GM19099 (cell line): ENCODE data around the gene C1orf210.

Source experiments
- POLR2A ChIP-seq: IDR thresholded peaks from 3 replicates; pipeline ENCODE4 v1.6.1; 2011; ENCODE audit warnings: low read depth; ENCODE audit not compliant: insufficient read length; ENCODE audit errors: extremely low read depth

C1orf210 gene

DNA sequence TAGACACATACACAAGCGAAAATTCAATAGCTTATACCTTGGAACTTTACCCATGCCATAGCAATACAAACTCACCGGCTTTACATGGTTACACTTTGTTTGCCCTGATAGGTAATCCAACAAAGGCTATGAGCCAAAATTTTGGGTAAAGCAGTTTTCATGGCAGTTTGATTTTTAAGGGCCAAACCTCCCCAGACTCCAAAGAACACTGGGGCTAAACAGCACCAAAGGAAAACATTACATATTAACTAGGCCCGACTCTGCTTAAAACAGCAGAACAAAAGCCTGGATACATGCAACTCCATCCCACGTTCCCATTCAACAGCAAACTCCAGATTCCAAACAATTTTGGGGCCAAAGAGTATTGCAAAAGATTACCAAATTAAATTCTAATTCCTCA is 19.9 kb downstream of the C1orf210 start:
- no peak for TF ChIP-seq POLR2A

DNA sequence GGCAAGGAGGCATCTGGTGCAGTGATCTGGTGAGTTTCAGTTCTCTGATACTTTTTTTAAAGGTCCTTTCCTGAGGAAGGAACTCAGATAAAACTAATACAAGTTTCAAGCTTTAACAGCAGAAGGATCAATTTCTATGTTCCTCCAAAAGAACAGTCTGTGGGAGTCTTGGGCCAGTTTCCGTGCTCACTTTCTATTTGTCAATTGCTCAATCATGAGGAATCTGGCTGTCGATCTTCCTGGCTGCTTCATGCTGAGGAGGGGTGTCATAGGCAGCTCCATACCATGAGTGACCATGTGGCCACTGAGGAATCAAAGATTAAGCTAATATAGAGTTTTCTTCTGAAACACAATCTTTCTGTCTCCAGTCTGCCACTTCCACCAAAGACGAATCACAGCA is 27.0 kb downstream of the C1orf210 start:
- no peak for TF ChIP-seq POLR2A

DNA sequence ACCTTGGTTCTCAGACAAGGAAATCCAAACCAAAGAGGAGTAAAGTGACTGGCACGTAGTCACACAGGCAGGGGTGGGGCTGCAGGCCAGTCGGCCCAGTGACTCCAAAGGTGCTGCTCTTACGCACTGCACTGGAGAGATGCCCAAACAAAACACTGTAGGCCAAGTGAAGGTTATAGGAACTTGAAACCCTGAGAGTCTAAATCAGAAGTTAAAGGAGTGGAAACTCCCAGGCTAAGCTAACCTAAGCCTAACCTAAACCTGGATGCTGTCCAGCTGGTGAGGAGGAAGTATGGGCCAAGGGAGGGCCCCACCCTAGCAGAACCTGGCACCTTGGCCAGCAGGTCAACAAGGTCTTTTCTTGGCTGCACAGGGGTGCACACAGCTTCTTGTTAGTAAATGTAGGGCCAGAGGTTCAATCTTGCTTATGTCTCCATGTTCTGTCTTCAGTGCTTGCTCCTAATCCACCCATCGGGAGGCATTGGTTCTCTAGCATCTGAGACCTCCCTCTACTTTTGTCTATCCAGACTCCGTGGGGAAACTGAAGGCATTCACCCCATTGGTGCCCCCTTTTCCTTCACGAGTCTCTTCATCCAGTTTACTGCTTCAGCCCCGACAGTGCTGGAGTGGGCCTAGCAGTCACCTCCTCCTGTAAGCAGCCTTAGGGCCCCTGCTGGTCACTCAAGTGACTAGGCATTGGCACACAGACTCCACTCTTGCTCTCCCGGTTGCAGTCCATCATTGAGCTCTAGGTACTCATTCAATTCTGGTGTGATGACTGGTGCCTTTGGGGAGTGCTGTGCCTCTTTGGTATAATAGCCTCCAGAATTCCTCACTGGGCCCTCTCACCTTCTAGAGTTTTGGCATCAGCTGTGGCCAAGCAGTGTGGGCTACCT is 28.5 kb downstream of the C1orf210 start:
- TF ChIP-seq POLR2A = no peak

DNA sequence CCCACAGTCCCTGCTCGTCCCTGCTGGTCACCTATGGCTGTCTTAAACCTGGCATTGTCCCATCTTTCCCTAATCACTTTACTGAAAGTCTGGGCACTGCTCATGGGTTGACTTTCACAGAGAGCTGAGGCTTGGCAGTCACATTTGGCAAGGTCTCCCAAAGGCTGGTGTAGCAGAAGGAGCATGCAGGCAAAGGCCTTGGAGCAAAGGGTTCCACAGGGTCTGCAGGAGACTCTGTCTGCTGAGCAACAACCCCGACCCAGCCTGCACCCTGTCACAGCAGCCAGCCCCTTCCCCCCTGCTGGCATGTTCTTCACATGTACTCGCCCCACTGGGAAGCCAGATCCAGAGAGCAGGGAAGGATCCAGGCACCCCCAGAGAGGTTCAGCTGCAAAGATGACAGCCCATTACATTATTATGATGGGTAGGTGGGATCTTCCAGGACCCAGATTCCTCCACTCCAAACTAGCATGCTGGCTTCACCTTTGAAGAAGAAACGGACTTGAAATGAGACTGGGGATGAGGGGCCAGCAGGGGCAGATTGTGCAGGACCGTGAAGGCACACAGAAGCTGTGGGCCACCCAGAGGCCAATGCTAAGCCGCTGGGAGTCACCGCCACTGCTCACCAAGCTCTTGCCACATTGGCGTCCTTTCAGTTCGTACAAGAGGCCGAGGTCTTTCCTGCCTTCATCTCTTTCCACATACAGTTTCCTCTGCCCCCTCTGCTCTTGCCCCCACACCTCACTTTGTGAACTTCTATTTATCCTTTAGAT is 29.8 kb downstream of the C1orf210 start:
- no peak for TF ChIP-seq POLR2A

DNA sequence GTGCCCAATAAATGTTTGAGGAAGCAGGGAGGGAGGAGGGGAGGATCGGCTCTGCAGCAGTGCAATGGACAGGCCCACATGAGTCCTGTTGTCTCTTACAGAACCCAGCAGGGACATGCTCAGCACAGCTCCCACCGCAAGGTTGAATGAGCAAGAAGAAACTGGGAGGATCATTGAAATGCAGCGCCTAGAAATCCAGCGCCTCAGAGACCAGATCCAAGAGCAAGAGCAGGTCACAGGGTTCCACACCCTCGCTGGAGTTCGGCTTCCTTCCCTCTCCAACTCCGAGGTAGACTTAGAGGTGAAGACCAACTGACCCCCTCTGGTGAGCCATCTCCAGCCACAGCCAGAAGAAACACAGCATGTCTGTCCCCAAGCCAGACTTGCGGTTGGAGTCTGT is 31.5 kb downstream of the C1orf210 start:
- no peak for TF ChIP-seq POLR2A

DNA sequence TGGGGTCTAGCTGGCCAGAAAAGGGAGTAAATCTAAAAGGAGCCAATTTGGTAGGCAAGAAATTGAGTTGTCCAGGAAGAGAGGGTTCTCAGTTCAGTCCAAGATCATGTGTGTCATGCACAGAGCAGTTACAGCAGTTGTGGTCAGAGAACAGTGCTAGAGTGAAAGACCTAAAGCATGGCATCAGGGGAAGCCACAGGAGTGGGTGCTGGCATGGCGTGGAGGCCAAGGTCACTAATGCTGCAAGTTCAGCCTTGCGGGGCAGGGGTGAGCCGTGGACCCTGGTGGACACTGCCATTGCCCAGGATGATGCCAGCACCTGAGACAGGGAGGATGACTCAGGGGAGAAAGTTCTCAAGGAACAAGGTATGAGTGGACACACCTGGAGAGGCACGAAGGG is 32.2 kb downstream of the C1orf210 start:
- no peak for TF ChIP-seq POLR2A

DNA sequence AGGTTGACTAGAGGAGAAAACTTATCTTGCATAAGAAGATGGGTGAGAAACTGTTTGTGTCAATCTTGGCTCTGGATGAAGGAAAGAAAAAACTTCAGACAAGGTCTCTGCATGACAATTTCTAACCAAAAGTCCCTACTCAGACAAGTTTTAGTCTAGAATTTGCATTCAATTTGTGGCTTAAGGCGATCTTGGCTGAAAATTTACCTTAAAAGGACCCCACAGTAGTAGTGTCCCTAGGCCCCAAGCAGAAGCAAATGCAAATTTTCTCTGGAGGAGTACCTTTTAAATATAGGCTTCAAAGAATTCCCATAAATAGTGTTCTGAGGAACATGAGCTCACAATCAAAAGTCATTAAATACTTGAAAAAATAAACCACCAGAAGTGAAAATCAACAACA is 33.2 kb downstream of the C1orf210 start:
- no peak for TF ChIP-seq POLR2A

DNA sequence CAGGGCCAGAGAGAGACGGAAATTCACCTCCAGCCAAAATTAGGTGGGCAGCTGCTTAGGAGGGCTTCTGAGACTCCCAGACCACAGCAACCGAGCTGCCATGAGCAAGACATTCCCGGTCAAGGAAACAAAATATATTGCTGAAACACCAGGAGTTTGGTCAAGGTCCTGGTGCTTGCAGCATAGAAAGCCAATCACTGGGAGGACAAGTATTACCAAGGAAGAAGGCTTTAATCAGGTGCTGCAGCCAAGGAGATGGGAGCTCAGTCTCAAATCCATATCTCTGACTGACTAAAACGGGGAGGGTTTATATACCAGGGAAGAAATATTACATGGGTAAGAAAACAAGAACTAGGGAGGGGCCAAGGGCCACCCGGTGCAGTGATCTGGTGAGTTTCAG is 34.4 kb downstream of the C1orf210 start:
- no peak for TF ChIP-seq POLR2A

DNA sequence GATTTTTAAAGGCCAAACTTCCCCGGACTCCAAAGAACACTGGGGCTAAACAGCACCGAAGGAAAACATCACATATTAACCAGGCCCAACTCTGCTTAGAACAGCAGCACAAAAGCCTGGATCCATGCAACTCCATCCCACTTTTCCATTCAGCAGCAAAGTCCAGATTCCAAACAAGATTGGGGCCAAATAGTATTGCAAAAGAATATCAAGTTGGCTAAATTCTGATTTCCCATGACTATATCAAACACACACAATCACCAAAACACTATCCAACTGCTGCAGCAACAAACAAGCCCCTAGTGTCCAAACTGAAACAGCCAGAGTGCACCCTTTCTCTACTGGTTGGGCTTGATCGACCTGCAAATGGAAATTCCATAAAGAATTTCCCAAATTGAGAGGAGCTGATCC is 35.0 kb downstream of the C1orf210 start:
- no peak for TF ChIP-seq POLR2A

DNA sequence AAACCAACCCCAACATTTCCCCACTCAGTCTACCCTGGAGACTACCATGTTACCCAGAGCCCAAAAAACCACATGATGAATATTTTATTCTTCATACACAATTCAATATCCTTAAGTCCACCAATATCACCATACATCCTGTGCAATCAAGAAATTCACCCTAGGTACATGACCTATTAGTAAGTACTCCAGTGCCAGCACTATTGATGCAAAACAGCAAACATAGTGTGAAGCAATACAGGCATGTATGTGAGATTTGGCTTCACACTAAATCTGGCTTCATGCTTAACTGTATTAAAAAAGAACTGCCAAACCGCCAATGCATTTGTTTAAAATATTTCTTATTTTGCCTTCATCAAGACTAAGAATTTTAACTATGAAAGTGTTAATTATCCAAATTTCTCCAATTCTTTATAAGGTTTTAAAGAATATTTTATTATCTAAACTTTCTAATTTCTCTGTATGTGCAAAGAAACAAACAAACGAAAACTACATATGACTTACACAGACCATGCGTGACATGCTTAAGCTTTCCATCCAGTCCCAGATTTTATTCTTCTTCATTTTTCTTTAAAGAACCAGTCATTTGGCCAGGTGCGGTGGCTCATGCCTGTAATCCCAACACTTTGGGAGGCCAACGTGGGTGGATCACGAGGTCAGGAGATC is 38.0 kb downstream of the C1orf210 start:
- TF ChIP-seq POLR2A = no peak

DNA sequence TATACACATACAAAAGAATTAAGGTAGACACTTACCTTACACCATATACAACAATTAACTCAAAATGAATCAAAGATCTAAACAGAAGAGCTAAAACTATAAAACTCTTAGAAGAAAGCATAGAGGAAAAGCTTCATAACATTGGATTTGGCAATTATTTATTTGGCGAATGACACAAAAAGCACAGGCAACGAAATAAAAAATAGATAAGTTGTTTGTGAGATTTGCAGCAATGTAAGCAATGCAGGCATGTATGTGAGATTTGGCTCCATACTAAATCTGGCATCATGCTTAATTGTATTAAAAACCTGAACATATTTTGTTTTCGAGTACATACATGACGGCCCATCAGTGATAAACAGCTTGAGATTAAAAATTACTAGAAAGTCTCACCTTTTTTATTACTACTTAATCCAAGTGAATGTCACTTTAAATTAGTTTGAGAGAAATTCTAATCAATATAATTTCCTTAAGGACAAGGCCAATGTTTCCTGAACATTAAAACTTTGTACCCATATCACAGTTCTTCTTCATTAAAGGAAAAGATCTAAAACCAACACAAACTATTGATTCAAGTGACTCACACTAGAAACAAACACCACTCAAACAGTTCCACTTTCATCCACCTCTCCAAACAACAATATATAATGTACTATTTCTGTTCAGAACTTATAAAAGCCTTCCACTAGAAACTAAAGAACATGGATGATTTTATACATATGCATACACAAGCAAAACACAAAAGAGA is 38.7 kb downstream of the C1orf210 start:
- TF ChIP-seq POLR2A = no peak

DNA sequence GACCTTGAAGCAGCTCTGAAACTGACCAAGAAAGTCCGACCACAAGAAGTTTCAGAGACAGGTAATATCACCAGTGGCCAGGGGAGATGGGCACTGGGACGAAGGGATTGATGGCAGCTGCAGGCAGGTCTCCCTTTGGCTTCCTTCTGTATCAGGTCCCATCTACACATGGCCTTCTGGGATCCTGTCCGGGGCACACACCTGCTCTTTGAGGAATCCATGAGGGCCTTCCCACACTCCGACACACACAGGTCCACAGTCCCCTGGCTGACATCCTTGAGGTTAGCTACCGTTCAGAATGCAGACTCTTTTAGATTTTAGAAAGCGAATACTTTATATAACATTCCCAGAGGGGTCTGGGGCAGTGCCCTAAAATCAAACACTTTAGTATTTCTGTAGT is 42.1 kb downstream of the C1orf210 start:
- TF ChIP-seq POLR2A = no peak

DNA sequence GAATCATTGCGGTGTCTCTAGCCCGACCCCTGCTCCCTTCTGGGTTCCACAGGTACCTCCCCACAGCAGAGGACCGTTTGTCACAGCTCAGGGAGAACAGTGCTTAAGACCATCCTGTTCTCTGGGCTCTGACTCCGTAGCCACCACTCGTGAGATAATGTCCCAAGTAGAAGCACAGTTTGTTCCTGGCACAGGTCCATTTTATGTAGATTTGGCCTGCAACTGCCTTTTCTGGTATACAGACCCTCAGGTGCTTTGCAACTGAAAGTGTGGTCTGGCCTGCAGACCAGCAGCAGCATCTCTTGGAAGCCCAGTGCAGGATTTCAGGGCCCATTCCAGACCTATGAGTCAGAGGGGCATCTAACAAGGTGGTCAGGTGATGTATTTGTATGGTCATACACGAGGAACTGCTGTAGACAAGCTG is 44.0 kb downstream of the C1orf210 start:
- no peak for TF ChIP-seq POLR2A

DNA sequence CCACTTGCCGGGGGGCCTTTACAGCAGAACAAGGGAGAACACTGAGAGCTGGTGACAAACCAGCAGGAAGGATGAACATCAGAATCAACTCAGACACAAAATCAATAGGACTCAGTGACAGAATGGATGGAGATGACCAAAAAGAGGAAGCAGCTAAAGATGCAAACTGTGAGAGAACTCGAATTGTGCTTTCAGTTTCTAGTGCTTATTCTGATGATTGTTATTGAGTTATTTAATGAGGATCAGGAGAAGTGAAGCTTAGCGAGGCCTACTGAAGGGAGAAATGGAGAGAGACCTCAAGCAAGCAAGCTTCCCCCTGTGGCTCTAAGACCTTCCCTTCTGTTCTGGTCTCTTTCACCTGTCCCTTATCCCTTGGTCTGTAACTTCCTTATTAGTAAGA is 45.9 kb downstream of the C1orf210 start:
- TF ChIP-seq POLR2A = peak; percentile 30

DNA sequence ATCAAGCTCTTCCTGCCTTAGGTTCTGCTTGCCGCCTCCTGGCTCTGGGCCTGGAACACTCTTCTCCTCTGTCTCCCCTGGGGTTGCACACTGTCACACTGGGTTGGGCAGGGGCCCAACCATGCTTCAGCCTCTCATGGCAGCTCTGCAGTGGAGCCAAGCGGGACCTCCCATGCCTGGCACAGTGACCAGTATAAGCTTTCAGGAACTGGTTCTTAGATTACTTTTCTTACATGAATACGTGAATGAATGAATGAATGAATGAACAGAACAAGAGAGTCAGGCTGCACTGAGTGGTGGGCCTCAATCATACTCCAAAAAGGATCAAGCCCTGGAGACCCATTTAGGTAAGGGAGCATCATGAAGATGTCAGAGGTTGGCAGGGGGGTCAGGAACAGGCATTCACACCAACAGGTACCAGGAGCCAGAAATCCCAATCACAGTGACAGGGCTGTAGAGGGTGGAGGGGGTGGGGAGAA is 46.4 kb downstream of the C1orf210 start:
- TF ChIP-seq POLR2A = no peak
